Upper lobe of right lung (tissue), 1 donor: ENCODE results near the gene DYNLL2. TPM values are rescaled to one million over a fixed set of nuclear protein-coding genes. Genes with fewer than 3 reads are reported as not detected.

Experiments
- ATAC-seq: fragments of 200-7000 bp; cut with Tn5 transposase; one replicate; pipeline ENCODE4 v1.9.1; 2020; ENCODE audit warnings: mild to moderate bottlenecking, moderate library complexity
- DNase-seq: peaks from one replicate; pipeline ENCODE4 v3.0.0-alpha.2; 2020
- H3K27ac ChIP-seq: fragments of 200-600 bp; one replicate; pipeline ENCODE4 v1.8.0; 2022
- H3K27me3 ChIP-seq: fragments of 200-600 bp; one replicate; pipeline ENCODE4 v1.8.0; 2022; ENCODE audit warnings: mild to moderate bottlenecking
- H3K36me3 ChIP-seq: fragments of 200-600 bp; one replicate; pipeline ENCODE4 v1.8.0; 2022
- H3K4me1 ChIP-seq: fragments of 200-600 bp; one replicate; pipeline ENCODE4 v1.8.0; 2022
- H3K4me3 ChIP-seq: fragments of 200-600 bp; one replicate; pipeline ENCODE4 v1.8.0; 2022; ENCODE audit warnings: mild to moderate bottlenecking
- H3K9me3 ChIP-seq: fragments of 200-600 bp; one replicate; pipeline ENCODE4 v1.8.0; 2022
- CTCF ChIP-seq: fragments of 200-600 bp; IDR thresholded peaks from one replicate; pipeline ENCODE4 v1.8.0; 2022; ENCODE audit warnings: antibody characterized with exemption
- intact Hi-C: fragments of 100-400 bp; cut with DNase I; formaldehyde crosslinking; loops from one replicate; pipeline ENCODE4 v1.11.0; 2022
- total RNA-seq: library from RNA; stranded (reverse); fragmentation: NEBNext Ultra II Directional; extraction: Animal tissue kit (Norgen Biotek cat#: 25700); gene quantifications from one replicate; pipeline ENCODE4 v1.2.1, GENCODE V29; 2021
- donor health status: DM: no; HTN: yes; CAD: no; lungs with severe emphysema.

DYNLL2 gene
- total RNA-seq, 1 donor from 2014 or later, result 37.8 TPM

GRCh38 chr17:58052407-58052806, 30.8 kb upstream of the DYNLL2 start:
- DNase-seq (no peak), ATAC-seq (no peak)
- Histone ChIP-seq H3K27ac (no peak overlapping the region), H3K9me3 (no peaks in the 10 kb centered on the region), H3K4me3 (no peak overlapping the region), H3K36me3 (no peaks in the 10 kb centered on the region), H3K4me1 (no peaks in the 10 kb centered on the region), H3K27me3 (no peaks in the 10 kb centered on the region)
- no peak for TF ChIP-seq CTCF
- intact Hi-C loops, result no loop called here

GRCh38 chr17:58052945-58053715, 30.1 kb upstream of the DYNLL2 start:
- Histone ChIP-seq H3K9me3 (no peaks in the 10 kb centered on the region), H3K27ac (no peak overlapping the region), H3K36me3 (no peaks in the 10 kb centered on the region), H3K4me3 (no peak overlapping the region), H3K4me1 (no peaks in the 10 kb centered on the region), H3K27me3 (no peaks in the 10 kb centered on the region)
- no peak for TF ChIP-seq CTCF
- ATAC-seq (no peak), DNase-seq (no peak)
- intact Hi-C loops, result no loop called here

- no peak for ATAC-seq
- Histone ChIP-seq H3K36me3 (no peaks in the 10 kb centered on the region), H3K9me3 (no peaks in the 10 kb centered on the region), H3K4me3 (no peak overlapping the region), H3K27me3 (no peaks in the 10 kb centered on the region), H3K27ac (no peak overlapping the region), H3K4me1 (no peaks in the 10 kb centered on the region)
- TF ChIP-seq CTCF, result no peak
- intact Hi-C loops, result no loop called here
- no peak for DNase-seq
These were observed 28.6 kb upstream of the DYNLL2 start for GRCh38 chr17:58054641-58055040.

GRCh38 chr17:58056476-58056875, 26.7 kb upstream of the DYNLL2 start:
- Histone ChIP-seq H3K4me3 (no peak overlapping the region), H3K27me3 (no peaks in the 10 kb centered on the region), H3K9me3 (no peaks in the 10 kb centered on the region), H3K4me1 (no peaks in the 10 kb centered on the region), H3K36me3 (no peaks in the 10 kb centered on the region), H3K27ac (no peak overlapping the region)
- intact Hi-C loops, result no loop called here
- ATAC-seq (no peak), DNase-seq (no peak)
- no peak for TF ChIP-seq CTCF

GRCh38 chr17:58059141-58059540, 24.1 kb upstream of the DYNLL2 start:
- intact Hi-C loops, result no loop called here
- TF ChIP-seq CTCF, result no peak
- Histone ChIP-seq H3K36me3 (no peaks in the 10 kb centered on the region), H3K27me3 (no peaks in the 10 kb centered on the region), H3K9me3 (no peaks in the 10 kb centered on the region), H3K4me1 (no peaks in the 10 kb centered on the region), H3K4me3 (no peak overlapping the region), H3K27ac (no peak overlapping the region)
- DNase-seq (no peak), ATAC-seq (no peak)
